Measurements from ENCODE around the gene RAPGEF1.

GRCh38 chr9:131585375-131585774 is 154.5 kb downstream of the RAPGEF1 start:
- TF ChIP-seq E2F4 (CRISPR knock-in tag; IDR thresholded peaks at IDR 0.05; ENCODE audit: low read depth), result no peak
- no peak for TF ChIP-seq ATF2 (CRISPR knock-in tag; IDR thresholded peaks at IDR 0.05)
- no peak for TF ChIP-seq RAD21 (CRISPR knock-in tag; conservative IDR thresholded peaks at IDR 0.05 in 1 of 2, IDR thresholded peaks at IDR 0.05 in 1 of 2)
